ENCODE data around the gene OVCH2.
A peak's percentile ranks its signal among the peaks of the same experiment; 100 is the strongest.
"Not testable (repeated sequence)": the region's sequence is repeated elsewhere in the genome, so short reads cannot be mapped to it uniquely, and the experiment has no call there.

Gene OVCH2

GRCh38 chr11:7706377-7706776 is at the start of gene OVCH2:
Gene OVCH2 (minus strand): TSS chr11:7706477. CDS start chr11:7706394, 83 bp downstream.
- no peak for DNase-seq

- no peak for DNase-seq
Observed at GRCh38 chr11:7749456-7749855, 43.2 kb upstream of the OVCH2 start.

- not testable (repeated sequence) for DNase-seq
Observed at GRCh38 chr11:7734767-7735166, 28.5 kb upstream of the OVCH2 start.

- DNase-seq = no peak
Observed at GRCh38 chr11:7714786-7715185, 8.5 kb upstream of the OVCH2 start.

- DNase-seq = no peak
Observed at GRCh38 chr11:7703740-7704139, 2.5 kb downstream of the OVCH2 start.

- no peak for DNase-seq
Observed at GRCh38 chr11:7696424-7696823, 9.9 kb downstream of the OVCH2 start.

- DNase-seq = no peak
Observed at GRCh38 chr11:7694235-7694634, 12.0 kb downstream of the OVCH2 start.

GRCh38 chr11:7692426-7692825 is 13.9 kb downstream of the OVCH2 start:
- DNase-seq = no peak

- DNase-seq = no peak
Observed at GRCh38 chr11:7691759-7692350, 14.4 kb downstream of the OVCH2 start.

GRCh38 chr11:7690648-7691047 is 15.6 kb downstream of the OVCH2 start:
- DNase-seq = no peak

GRCh38 chr11:7689239-7689638 is 17.0 kb downstream of the OVCH2 start:
- DNase-seq = no peak

- no peak for DNase-seq
Observed at GRCh38 chr11:7688238-7688826, 17.9 kb downstream of the OVCH2 start.

GRCh38 chr11:7687386-7687785 is 18.9 kb downstream of the OVCH2 start:
- no peak for DNase-seq

- DNase-seq = no peak
Observed at GRCh38 chr11:7686761-7687160, 19.5 kb downstream of the OVCH2 start.

GRCh38 chr11:7683571-7683970 is 22.7 kb downstream of the OVCH2 start:
- DNase-seq = no peak

- DNase-seq = no peak
Observed at GRCh38 chr11:7677796-7678201, 28.5 kb downstream of the OVCH2 start.

- DNase-seq = no peak
Observed at GRCh38 chr11:7677071-7677470, 29.2 kb downstream of the OVCH2 start.

GRCh38 chr11:7675631-7676030 is 30.6 kb downstream of the OVCH2 start:
- no peak for DNase-seq

GRCh38 chr11:7673724-7674434 is 32.4 kb downstream of the OVCH2 start:
- DNase-seq = peak; percentile 75

GRCh38 chr11:7672960-7673723 is 33.1 kb downstream of the OVCH2 start, which contains the start of gene CYB5R2:
Gene CYB5R2 (minus strand): TSS chr11:7673500. CDS start chr11:7672825, 675 bp downstream.
- peak; percentile 88 for DNase-seq

GRCh38 chr11:7672276-7672959 is 33.9 kb downstream of the OVCH2 start:
- no peak for DNase-seq

- DNase-seq = no peak
Observed at GRCh38 chr11:7671347-7672215, 34.7 kb downstream of the OVCH2 start.
